HCT116 (cell line): ENCODE measurements around the gene ZNF532.

Experiments
- EGR1 ChIP-seq: IDR thresholded peaks from 2 replicates; pipeline ENCODE4 v1.6.1; 2012; ENCODE audit warnings: low read depth
- POLR2A ChIP-seq: IDR thresholded peaks from 2 replicates; pipeline ENCODE4 v1.7.0; 2011; ENCODE audit warnings: borderline replicate concordance; ENCODE audit not compliant: insufficient read depth, insufficient read length; ENCODE audit errors: extremely low read depth
- POLR2AphosphoS5 ChIP-seq: IDR thresholded peaks from 2 replicates; pipeline ENCODE4 v1.6.1; 2011; ENCODE audit warnings: mild to moderate bottlenecking, low read depth, low read length, moderate library complexity
- SIN3A ChIP-seq: IDR thresholded peaks from 2 replicates; pipeline ENCODE4 v1.6.1; 2012; ENCODE audit warnings: low read depth
- TCF7L2 ChIP-seq: IDR thresholded peaks from 2 replicates; pipeline ENCODE4 v1.7.0; 2011; ENCODE audit warnings: borderline replicate concordance, inconsistent platforms; ENCODE audit not compliant: insufficient read depth, insufficient read length; ENCODE audit errors: extremely low read depth
- ZNF274 ChIP-seq: fragments of 200-500 bp; sonication (Bioruptor generic); IDR thresholded peaks from 2 replicates; pipeline ENCODE4 v1.6.1; 2014; ENCODE audit warnings: mild to moderate bottlenecking, low read depth, low read length, inconsistent platforms
- TF ChIP-seq, protein P1 (sequence below), 3 experiments: fragments of 200-600 bp in 1 of 3; sonication (generic) in 1 of 3; IDR thresholded peaks in 2 of 3; conservative IDR thresholded peaks in 1 of 3; 2 replicates each; pipeline ENCODE4 v1.5.1; 2012 to 2017; ENCODE audit warnings: low read depth in 2 of 3, low read length in 2 of 3, antibody characterized with exemption in 1 of 3, borderline replicate concordance in 1 of 3, control low read depth in 1 of 3, mild to moderate bottlenecking in 1 of 3, mixed read lengths in 1 of 3, mixed run types in 1 of 3, moderate library complexity in 1 of 3; ENCODE audit not compliant: insufficient read depth in 1 of 3
- TF ChIP-seq, protein P2 (sequence below): IDR thresholded peaks from 2 replicates; pipeline ENCODE4 v1.6.1; 2012
- TF ChIP-seq, protein P3 (sequence below): IDR thresholded peaks from 2 replicates; pipeline ENCODE4 v1.6.1; 2012; ENCODE audit warnings: low read depth

DNA sequence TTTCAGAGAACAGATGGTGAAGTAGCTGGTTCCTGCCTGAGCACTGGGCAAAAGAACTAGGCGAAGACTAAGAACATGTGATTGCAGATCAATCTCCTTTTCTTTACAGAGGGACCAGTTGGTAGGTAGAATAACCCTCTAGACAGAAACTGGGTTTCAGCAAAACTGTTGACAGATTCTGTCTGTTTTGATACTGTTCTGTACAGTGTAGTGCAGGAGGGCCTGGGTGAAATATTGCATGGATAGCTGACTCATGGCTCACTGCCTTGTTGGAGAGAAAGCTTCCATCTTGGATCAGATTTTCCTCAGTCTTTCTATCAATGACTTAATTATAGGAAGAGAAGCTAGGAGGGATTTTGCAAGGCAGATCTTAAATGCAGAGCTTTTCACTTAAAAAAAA, 95.8 kb downstream of the ZNF532 start:
- no peak for TF ChIP-seq POLR2A
- TF ChIP-seq, protein P1, sequence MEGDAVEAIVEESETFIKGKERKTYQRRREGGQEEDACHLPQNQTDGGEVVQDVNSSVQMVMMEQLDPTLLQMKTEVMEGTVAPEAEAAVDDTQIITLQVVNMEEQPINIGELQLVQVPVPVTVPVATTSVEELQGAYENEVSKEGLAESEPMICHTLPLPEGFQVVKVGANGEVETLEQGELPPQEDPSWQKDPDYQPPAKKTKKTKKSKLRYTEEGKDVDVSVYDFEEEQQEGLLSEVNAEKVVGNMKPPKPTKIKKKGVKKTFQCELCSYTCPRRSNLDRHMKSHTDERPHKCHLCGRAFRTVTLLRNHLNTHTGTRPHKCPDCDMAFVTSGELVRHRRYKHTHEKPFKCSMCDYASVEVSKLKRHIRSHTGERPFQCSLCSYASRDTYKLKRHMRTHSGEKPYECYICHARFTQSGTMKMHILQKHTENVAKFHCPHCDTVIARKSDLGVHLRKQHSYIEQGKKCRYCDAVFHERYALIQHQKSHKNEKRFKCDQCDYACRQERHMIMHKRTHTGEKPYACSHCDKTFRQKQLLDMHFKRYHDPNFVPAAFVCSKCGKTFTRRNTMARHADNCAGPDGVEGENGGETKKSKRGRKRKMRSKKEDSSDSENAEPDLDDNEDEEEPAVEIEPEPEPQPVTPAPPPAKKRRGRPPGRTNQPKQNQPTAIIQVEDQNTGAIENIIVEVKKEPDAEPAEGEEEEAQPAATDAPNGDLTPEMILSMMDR (IDR thresholded peaks at IDR 0.05 in 2 of 3, conservative IDR thresholded peaks at IDR 0.05 in 1 of 3; ENCODE audit: borderline replicate concordance in 1 of 3, insufficient read depth in 1 of 3, low read depth in 2 of 3, low read length in 2 of 3), result no peak
- TF ChIP-seq EGR1, result no peak
- TF ChIP-seq, protein P2, sequence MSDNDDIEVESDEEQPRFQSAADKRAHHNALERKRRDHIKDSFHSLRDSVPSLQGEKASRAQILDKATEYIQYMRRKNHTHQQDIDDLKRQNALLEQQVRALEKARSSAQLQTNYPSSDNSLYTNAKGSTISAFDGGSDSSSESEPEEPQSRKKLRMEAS, result no peak
- no peak for TF ChIP-seq ZNF274
- no peak for TF ChIP-seq TCF7L2
- no peak for TF ChIP-seq SIN3A
- no peak for TF ChIP-seq POLR2AphosphoS5
- TF ChIP-seq, protein P3, sequence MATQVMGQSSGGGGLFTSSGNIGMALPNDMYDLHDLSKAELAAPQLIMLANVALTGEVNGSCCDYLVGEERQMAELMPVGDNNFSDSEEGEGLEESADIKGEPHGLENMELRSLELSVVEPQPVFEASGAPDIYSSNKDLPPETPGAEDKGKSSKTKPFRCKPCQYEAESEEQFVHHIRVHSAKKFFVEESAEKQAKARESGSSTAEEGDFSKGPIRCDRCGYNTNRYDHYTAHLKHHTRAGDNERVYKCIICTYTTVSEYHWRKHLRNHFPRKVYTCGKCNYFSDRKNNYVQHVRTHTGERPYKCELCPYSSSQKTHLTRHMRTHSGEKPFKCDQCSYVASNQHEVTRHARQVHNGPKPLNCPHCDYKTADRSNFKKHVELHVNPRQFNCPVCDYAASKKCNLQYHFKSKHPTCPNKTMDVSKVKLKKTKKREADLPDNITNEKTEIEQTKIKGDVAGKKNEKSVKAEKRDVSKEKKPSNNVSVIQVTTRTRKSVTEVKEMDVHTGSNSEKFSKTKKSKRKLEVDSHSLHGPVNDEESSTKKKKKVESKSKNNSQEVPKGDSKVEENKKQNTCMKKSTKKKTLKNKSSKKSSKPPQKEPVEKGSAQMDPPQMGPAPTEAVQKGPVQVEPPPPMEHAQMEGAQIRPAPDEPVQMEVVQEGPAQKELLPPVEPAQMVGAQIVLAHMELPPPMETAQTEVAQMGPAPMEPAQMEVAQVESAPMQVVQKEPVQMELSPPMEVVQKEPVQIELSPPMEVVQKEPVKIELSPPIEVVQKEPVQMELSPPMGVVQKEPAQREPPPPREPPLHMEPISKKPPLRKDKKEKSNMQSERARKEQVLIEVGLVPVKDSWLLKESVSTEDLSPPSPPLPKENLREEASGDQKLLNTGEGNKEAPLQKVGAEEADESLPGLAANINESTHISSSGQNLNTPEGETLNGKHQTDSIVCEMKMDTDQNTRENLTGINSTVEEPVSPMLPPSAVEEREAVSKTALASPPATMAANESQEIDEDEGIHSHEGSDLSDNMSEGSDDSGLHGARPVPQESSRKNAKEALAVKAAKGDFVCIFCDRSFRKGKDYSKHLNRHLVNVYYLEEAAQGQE, result no peak
